NCI-H526 (cell line): Measurements from ENCODE around the gene CAMSAP2.

ENCODE experiments used
- DNase-seq, 2 experiments: peaks; one replicate each; lab custom pipeline; 2025; lab: John Stamatoyannopoulos, UW

Gene CAMSAP2

GRCh38 chr1:200838676-200839445 is 100.2 kb downstream of the CAMSAP2 start:
- no peak for DNase-seq

GRCh38 chr1:200845360-200845759 is 106.7 kb downstream of the CAMSAP2 start:
- no peak for DNase-seq

- no peak for DNase-seq
Observed at GRCh38 chr1:200846398-200846797, 107.7 kb downstream of the CAMSAP2 start.

GRCh38 chr1:200849430-200849829 is 110.7 kb downstream of the CAMSAP2 start:
- DNase-seq = no peak

GRCh38 chr1:200850554-200850953 is 111.9 kb downstream of the CAMSAP2 start:
- no peak for DNase-seq

DNA sequence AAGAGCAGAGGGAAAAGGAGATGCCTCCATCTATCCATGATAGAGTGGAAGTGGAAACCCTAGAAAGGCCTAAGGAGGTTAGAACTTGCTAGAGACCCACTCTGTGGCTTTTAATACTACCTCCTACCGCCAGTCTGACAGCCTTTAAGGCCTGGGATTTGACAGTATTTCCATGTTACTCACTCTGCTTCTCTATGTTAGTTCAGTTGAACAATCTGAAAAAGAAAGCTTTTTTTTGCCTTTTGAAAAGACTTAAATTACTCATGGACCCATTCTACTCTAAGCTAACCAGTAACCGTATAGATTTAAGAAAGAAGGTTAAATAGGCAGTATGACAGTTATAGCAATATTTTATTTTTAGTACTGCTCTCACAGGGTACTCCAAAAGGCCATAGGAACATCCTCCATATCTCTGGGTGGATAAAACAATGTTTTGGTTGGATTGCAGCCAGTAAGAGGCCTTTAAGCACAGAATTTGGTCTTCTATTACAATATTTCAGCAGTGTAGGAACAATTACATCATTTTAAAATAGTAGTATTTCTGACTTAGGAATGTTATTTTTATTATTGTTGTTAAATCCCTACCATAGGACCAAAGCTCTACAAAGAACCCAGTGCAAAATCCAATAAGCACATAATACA is 118.1 kb downstream of the CAMSAP2 start:
- no peak for DNase-seq

- no peak for DNase-seq
Observed at GRCh38 chr1:200857804-200858203, 119.1 kb downstream of the CAMSAP2 start.

GRCh38 chr1:200861937-200862647 is 123.4 kb downstream of the CAMSAP2 start:
- DNase-seq = no peak

GRCh38 chr1:200862713-200863415 is 124.2 kb downstream of the CAMSAP2 start:
- DNase-seq = no peak

DNA sequence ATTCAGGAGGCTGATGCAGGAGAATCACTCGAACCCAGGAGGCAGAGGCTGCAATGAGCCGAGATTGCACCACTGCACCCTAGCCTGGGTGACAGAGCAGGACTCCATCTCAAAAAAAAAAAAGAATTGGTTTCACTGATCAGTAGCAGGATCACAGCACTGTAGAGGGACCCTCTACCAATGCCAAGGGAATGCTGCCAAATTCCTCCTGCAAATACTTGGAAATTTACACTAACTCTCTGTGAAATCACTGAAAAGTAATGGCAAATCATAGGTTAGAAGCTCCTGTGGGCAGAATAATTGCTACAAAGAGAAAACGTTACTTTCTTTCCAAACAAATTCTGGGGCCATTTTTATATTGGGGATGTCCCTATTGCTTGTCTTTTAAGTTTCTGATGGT is 127.4 kb downstream of the CAMSAP2 start:
- DNase-seq = no peak

DNA sequence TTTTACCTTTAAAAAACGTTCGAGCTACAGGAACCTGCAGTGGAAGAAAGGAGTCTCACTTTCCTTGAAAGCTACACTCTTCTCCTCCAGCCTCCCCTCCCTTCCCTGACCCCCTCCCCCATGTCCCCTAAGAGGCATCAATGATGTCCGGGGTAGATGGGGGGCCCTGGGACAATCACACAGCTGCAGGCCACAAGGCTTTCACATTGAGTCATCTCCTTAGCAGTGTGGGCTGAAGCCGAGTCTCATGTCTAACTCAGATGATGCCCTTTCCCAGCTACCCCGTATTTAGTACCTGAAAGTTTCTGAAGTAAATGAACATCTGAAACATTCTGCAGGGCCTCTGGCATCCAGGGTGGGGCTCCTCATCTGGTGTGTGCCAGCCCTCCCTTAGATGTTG is 127.8 kb downstream of the CAMSAP2 start:
- no peak for DNase-seq

DNA sequence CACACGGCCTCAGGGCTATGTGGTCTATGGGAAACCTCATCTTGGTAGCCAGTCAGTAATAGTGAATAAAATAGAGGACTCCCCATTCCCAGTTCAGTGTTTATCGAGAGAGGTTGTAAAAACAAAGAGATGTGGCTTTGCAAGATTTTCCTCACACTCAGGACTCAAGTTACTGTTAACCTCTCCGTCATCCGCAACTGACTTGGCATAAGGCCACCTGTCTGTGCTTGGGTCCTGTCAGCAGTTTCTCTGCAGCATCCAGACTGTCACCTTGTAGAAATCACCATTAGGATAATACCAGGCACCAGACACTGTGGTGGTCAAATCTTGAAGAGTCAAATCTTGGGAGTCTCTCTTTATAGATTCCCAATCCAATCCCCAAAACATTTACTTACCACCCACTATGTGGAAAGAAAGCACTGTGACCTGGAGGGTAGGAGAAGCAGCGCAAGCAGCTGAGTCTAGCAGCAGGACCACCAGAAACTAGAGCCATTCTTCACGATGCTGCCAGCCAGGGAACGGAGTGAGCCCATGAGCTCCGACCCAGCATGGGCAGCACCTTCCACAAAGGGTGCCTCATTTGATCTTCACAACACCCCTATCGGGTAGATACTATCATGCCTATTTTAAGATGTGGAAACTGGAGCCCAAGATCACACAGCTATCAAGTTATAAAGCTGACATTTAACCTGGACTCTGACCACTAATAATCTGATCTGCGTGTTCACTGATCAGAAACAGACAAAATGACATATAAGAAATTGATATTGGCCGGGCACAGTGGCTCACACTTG is 128.5 kb downstream of the CAMSAP2 start:
- DNase-seq = no peak

DNA sequence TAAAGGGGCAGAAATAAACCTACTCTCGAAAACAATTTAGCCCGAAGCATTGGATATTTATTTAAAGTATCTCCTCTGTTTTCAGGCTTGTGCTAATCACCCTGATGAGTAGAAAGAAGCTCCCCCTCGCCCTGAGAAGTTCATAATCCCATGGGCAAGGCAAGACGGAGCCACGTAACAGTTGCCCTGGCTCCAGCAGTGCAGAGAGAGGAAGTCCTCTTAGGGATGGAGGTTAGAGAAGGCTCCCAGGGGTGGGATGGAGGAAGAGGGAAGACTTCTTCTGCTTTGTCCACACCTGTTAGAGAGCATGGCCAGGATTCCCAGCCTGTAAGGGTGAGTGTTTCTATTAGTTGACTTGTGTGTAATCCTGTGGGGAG is 130.7 kb downstream of the CAMSAP2 start:
- no peak for DNase-seq

GRCh38 chr1:200869753-200870391 is 131.2 kb downstream of the CAMSAP2 start:
- no peak for DNase-seq

- DNase-seq = no peak
Observed at GRCh38 chr1:200872446-200873115, 133.9 kb downstream of the CAMSAP2 start, which contains the start of gene GPR25. Gene GPR25, plus strand, starts transcription at chr1:200872981. Its CDS starts 57 bp downstream, at chr1:200873038.

DNA sequence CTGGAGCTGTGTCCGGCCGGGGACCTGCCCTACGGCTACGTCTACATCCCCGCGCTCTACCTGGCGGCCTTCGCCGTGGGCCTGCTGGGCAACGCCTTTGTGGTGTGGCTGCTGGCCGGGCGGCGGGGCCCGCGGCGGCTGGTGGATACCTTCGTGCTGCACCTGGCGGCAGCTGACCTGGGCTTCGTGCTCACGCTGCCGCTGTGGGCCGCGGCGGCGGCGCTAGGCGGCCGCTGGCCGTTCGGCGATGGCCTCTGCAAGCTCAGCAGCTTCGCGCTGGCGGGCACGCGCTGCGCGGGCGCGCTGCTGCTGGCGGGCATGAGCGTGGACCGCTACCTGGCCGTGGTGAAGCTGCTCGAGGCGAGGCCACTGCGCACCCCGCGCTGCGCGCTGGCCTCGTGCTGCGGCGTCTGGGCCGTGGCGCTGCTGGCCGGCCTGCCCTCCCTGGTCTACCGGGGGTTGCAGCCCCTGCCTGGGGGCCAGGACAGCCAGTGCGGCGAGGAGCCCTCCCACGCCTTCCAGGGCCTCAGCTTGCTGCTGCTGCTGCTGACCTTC is 134.5 kb downstream of the CAMSAP2 start:
- DNase-seq = peak in 1 of 2 experiments; percentile 39

GRCh38 chr1:200873671-200874397 is 135.1 kb downstream of the CAMSAP2 start:
- no peak for DNase-seq

DNA sequence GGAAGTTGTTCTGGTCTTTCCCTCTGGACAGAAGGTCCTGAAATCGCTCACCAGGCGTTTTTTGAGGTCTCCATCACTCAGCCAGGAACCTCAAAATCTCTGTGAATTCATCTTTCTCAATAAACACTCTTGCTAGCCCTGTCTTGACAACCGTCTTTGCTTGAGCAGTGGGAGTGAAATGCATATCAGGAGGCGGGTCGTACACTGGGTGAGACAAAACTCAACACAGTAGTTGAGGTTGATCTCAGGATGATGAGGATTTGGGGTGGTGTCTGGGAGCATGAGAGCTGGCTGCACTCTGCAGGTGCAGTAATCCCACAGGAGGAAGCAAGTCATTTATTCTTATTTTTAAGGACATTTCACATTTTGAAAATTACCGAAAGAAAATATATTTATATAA is 136.0 kb downstream of the CAMSAP2 start:
- no peak for DNase-seq

- DNase-seq = no peak
Observed at GRCh38 chr1:200875416-200875815, 136.7 kb downstream of the CAMSAP2 start.
